ENCODE results near the gene SEMA4G. TPM values are rescaled to one million over a fixed set of nuclear protein-coding genes. Genes with fewer than 3 reads are reported as not detected.

The SEMA4G gene
- total and polyA plus RNA-seq, 4 donors = 1.5 to 7.5 (median 3.2) TPM

DNA sequence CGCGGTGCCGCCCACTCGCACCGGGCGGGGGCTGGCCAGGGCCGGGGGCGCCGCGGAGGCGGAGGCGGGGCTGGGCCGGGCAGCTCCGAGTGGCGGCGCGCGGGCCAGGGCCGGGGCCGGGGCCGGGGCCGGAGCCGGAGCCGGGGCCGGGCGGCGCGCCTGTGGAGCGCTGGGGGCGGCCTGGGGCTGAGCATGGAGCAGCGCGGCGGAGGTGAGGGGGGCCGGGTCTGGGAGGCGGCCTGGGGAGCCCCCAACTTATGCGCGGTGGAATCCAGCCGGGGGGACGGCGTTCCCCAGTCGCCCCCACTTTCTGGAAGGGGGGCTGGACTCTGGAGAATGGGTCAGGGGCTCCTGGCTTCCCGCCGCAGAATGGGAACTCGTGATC lies 30.4 kb downstream of the SEMA4G start, which contains the start of gene LZTS2:
TSS of gene LZTS2 (plus strand) at position 67 of the 385 bp plus-strand sequence. CDS start 2,731 bp downstream, outside the sequence.
- DNase-seq (no peak), ATAC-seq (ENCODE audit: low FRiP score) (no peak)
- H3K4me3 ChIP-seq (ENCODE audit: low read length in 2 of 2) = peak within 1 kb of the TSS; percentile 69
- H3K4me1 ChIP-seq (ENCODE audit: control insufficient read depth in 1 of 2, insufficient read depth in 2 of 2, low read length in 2 of 2) = no peaks in the 10 kb centered on the region
- peak within 1 kb of the TSS; percentile 85 to 99 for H3K27ac ChIP-seq (ENCODE audit: low read depth in 1 of 2, low read length in 2 of 2)
- H3K27me3 ChIP-seq (ENCODE audit: control insufficient read depth in 1 of 2, insufficient read depth in 2 of 2, low read length in 1 of 2) = no peaks in the 10 kb centered on the region
- peaks cover 0 to 2% of the 10 kb centered on the region in 2 donors for H3K36me3 ChIP-seq (ENCODE audit: control insufficient read depth in 1 of 2, insufficient read depth in 2 of 2, low read length in 1 of 2)
- H3K9me3 ChIP-seq (ENCODE audit: control insufficient read depth, low read length) = no peaks in the 10 kb centered on the region
- intact Hi-C loops (cut with DNase I) = loop anchor here (2.0 to 5.0 kb wide), 3 partner anchors 13 to 68 kb away; partner anchors contain the start of genes PDZD7 (in 1 of the 2) and SFXN3 (in 1 of the 2)
- WGBS, 2 donors = 1 to 2% methylated on average over 11 to 44 of the region's 44 CpGs

- Histone ChIP-seq H3K36me3 (ENCODE audit: control insufficient read depth in 1 of 2, insufficient read depth in 2 of 2, low read length in 1 of 2) (peaks cover 0 to 2% of the 10 kb centered on the region in 2 donors), H3K27me3 (ENCODE audit: control insufficient read depth in 1 of 2, insufficient read depth in 2 of 2, low read length in 1 of 2) (no peaks in the 10 kb centered on the region), H3K27ac (ENCODE audit: low read depth in 1 of 2, low read length in 2 of 2) (peak overlapping the region; percentile 85 to 89), H3K9me3 (ENCODE audit: control insufficient read depth, low read length) (no peaks in the 10 kb centered on the region), H3K4me3 (ENCODE audit: low read length in 2 of 2) (peak overlapping the region; percentile 69), H3K4me1 (ENCODE audit: control insufficient read depth in 1 of 2, insufficient read depth in 2 of 2, low read length in 2 of 2) (no peaks in the 10 kb centered on the region)
- DNase-seq (peak in 1 of 2 donors; percentile 65), ATAC-seq (ENCODE audit: low FRiP score) (no peak)
- 2 to 4% methylated on average over 19 of the region's 19 CpGs for WGBS, 2 donors
- intact Hi-C loops (cut with DNase I) = no loop called here
Observed at GRCh38 chr10:101000127-101000914, 31.0 kb downstream of the SEMA4G start.

- Histone ChIP-seq H3K9me3 (ENCODE audit: control insufficient read depth, low read length) (no peaks in the 10 kb centered on the region), H3K27ac (ENCODE audit: low read depth in 1 of 2, low read length in 2 of 2) (peak overlapping the region; percentile 85 to 90), H3K4me1 (ENCODE audit: control insufficient read depth in 1 of 2, insufficient read depth in 2 of 2, low read length in 2 of 2) (no peaks in the 10 kb centered on the region), H3K27me3 (ENCODE audit: control insufficient read depth in 1 of 2, insufficient read depth in 2 of 2, low read length in 1 of 2) (no peaks in the 10 kb centered on the region), H3K4me3 (ENCODE audit: low read length in 2 of 2) (peak overlapping the region; percentile 69), H3K36me3 (ENCODE audit: control insufficient read depth in 1 of 2, insufficient read depth in 2 of 2, low read length in 1 of 2) (peaks cover 0 to 2% of the 10 kb centered on the region in 2 donors)
- DNase-seq = peak; percentile 95 to 96
- 10 to 14% methylated on average over 11 to 12 of the region's 12 CpGs for WGBS, 2 donors
- intact Hi-C loops (cut with DNase I) = no loop called here
- ATAC-seq (ENCODE audit: low FRiP score) = peak; percentile 58
Observed at GRCh38 chr10:101000915-101001658, 31.8 kb downstream of the SEMA4G start.

- DNase-seq (no peak), ATAC-seq (ENCODE audit: low FRiP score) (no peak)
- no peaks in the 10 kb centered on the region for H3K4me1 ChIP-seq (ENCODE audit: control insufficient read depth in 1 of 2, insufficient read depth in 2 of 2, low read length in 2 of 2)
- no peaks in the 10 kb centered on the region for H3K27me3 ChIP-seq (ENCODE audit: control insufficient read depth in 1 of 2, insufficient read depth in 2 of 2, low read length in 1 of 2)
- 44 to 47% methylated on average over 5 of the region's 5 CpGs for WGBS, 2 donors
- intact Hi-C loops (cut with DNase I) = no loop called here
- peak overlapping the region; percentile 71 to 90 for H3K27ac ChIP-seq (ENCODE audit: low read depth in 1 of 2, low read length in 2 of 2)
- H3K36me3 ChIP-seq (ENCODE audit: control insufficient read depth in 1 of 2, insufficient read depth in 2 of 2, low read length in 1 of 2) = peaks cover 0 to 5% of the 10 kb centered on the region in 2 donors
- no peak overlapping the region for H3K4me3 ChIP-seq (ENCODE audit: low read length in 2 of 2)
- no peaks in the 10 kb centered on the region for H3K9me3 ChIP-seq (ENCODE audit: control insufficient read depth, low read length)
Observed at GRCh38 chr10:101001659-101002035, 32.3 kb downstream of the SEMA4G start.

GRCh38 chr10:101002456-101002855 lies 33.2 kb downstream of the SEMA4G start:
- intact Hi-C loops (cut with DNase I) = no loop called here
- ATAC-seq (ENCODE audit: low FRiP score) = no peak
- Histone ChIP-seq H3K9me3 (ENCODE audit: control insufficient read depth, low read length) (no peaks in the 10 kb centered on the region), H3K4me1 (ENCODE audit: control insufficient read depth in 1 of 2, insufficient read depth in 2 of 2, low read length in 2 of 2) (no peaks in the 10 kb centered on the region), H3K36me3 (ENCODE audit: control insufficient read depth in 1 of 2, insufficient read depth in 2 of 2, low read length in 1 of 2) (peaks cover 0 to 5% of the 10 kb centered on the region in 2 donors), H3K27me3 (ENCODE audit: control insufficient read depth in 1 of 2, insufficient read depth in 2 of 2, low read length in 1 of 2) (no peaks in the 10 kb centered on the region), H3K4me3 (ENCODE audit: low read length in 2 of 2) (no peak overlapping the region), H3K27ac (ENCODE audit: low read depth in 1 of 2, low read length in 2 of 2) (peak overlapping the region; percentile 3 to 90)
- no peak for DNase-seq
- 48 to 55% methylated on average over 11 of the region's 11 CpGs for WGBS, 2 donors

DNA sequence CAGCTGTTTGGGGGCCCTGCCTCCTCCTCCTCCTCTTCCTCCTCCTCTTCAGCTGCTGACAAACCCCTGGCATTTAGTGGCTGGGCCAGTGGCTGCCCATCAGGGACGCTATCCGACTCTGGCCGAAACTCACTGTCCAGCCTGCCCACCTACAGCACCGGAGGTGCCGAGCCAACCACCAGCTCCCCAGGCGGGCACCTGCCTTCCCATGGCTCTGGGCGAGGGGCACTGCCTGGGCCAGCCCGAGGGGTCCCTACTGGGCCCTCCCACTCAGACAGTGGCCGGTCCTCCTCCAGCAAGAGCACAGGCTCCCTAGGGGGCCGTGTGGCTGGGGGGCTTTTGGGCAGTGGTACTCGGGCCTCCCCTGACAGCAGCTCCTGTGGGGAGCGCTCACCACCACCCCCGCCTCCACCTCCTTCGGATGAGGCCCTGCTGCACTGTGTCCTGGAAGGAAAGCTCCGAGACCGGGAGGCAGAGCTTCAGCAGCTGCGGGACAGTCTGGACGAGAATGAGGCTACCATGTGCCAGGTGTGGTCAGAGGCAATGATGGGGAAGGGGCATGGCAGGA lies 34.4 kb downstream of the SEMA4G start:
- DNase-seq (no peak), ATAC-seq (ENCODE audit: low FRiP score) (no peak)
- Histone ChIP-seq H3K27ac (ENCODE audit: low read depth in 1 of 2, low read length in 2 of 2) (no peak overlapping the region), H3K27me3 (ENCODE audit: control insufficient read depth in 1 of 2, insufficient read depth in 2 of 2, low read length in 1 of 2) (no peaks in the 10 kb centered on the region), H3K4me1 (ENCODE audit: control insufficient read depth in 1 of 2, insufficient read depth in 2 of 2, low read length in 2 of 2) (no peaks in the 10 kb centered on the region), H3K4me3 (ENCODE audit: low read length in 2 of 2) (no peak overlapping the region), H3K36me3 (ENCODE audit: control insufficient read depth in 1 of 2, insufficient read depth in 2 of 2, low read length in 1 of 2) (peaks cover 0 to 5% of the 10 kb centered on the region in 2 donors), H3K9me3 (ENCODE audit: control insufficient read depth, low read length) (no peaks in the 10 kb centered on the region)
- 81 to 83% methylated on average over 16 to 18 of the region's 18 CpGs for WGBS, 2 donors
- intact Hi-C loops (cut with DNase I) = no loop called here

DNA sequence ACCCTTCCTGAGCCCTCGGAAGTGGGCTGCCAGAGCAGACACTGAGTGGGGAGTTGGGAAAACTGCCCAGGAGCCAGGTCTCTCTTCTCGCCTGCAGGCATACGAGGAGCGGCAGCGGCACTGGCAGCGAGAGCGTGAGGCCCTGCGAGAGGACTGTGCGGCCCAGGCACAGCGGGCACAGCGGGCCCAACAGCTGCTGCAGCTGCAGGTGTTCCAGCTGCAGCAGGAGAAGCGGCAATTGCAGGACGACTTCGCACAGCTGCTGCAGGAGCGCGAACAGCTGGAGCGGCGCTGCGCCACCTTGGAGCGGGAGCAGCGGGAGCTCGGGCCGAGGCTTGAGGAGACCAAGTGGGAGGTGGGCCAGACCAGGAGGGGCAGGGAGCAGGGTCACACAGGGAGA lies 36.1 kb downstream of the SEMA4G start:
- ATAC-seq (ENCODE audit: low FRiP score) (no peak), DNase-seq (no peak)
- H3K4me1 ChIP-seq (ENCODE audit: control insufficient read depth in 1 of 2, insufficient read depth in 2 of 2, low read length in 2 of 2) = no peaks in the 10 kb centered on the region
- H3K4me3 ChIP-seq (ENCODE audit: low read length in 2 of 2) = no peak overlapping the region
- intact Hi-C loops (cut with DNase I) = no loop called here
- H3K27me3 ChIP-seq (ENCODE audit: control insufficient read depth in 1 of 2, insufficient read depth in 2 of 2, low read length in 1 of 2) = no peaks in the 10 kb centered on the region
- 86 to 88% methylated on average over 23 of the region's 23 CpGs for WGBS, 2 donors
- H3K9me3 ChIP-seq (ENCODE audit: control insufficient read depth, low read length) = no peaks in the 10 kb centered on the region
- no peak overlapping the region for H3K27ac ChIP-seq (ENCODE audit: low read depth in 1 of 2, low read length in 2 of 2)
- H3K36me3 ChIP-seq (ENCODE audit: control insufficient read depth in 1 of 2, insufficient read depth in 2 of 2, low read length in 1 of 2) = peaks cover 0 to 5% of the 10 kb centered on the region in 2 donors

- peaks cover 0 to 5% of the 10 kb centered on the region in 2 donors for H3K36me3 ChIP-seq (ENCODE audit: control insufficient read depth in 1 of 2, insufficient read depth in 2 of 2, low read length in 1 of 2)
- 87 to 89% methylated on average over 4 of the region's 4 CpGs for WGBS, 2 donors
Observed at GRCh38 chr10:101005869-101006567, 36.7 kb downstream of the SEMA4G start.

More at GRCh38 chr10:101005869-101006567, 36.7 kb downstream of the SEMA4G start:
- Histone ChIP-seq H3K27me3 (ENCODE audit: control insufficient read depth in 1 of 2, insufficient read depth in 2 of 2, low read length in 1 of 2) (no peaks in the 10 kb centered on the region), H3K4me1 (ENCODE audit: control insufficient read depth in 1 of 2, insufficient read depth in 2 of 2, low read length in 2 of 2) (no peaks in the 10 kb centered on the region), H3K4me3 (ENCODE audit: low read length in 2 of 2) (no peak overlapping the region), H3K9me3 (ENCODE audit: control insufficient read depth, low read length) (no peaks in the 10 kb centered on the region), H3K27ac (ENCODE audit: low read depth in 1 of 2, low read length in 2 of 2) (no peak overlapping the region)
- intact Hi-C loops (cut with DNase I) = no loop called here
- DNase-seq (no peak), ATAC-seq (ENCODE audit: low FRiP score) (no peak)
